Adrenal gland (tissue), 19 donors: ENCODE measurements around the gene CHMP2A. TPM values are rescaled to one million over a fixed set of nuclear protein-coding genes. Genes with fewer than 3 reads are reported as not detected.

Source experiments
- DNase-seq, 7 donors: peaks; one replicate each; pipeline ENCODE4 v3.0.0-alpha.2; 2019 to 2020
- H3K27ac ChIP-seq, 5 donors: fragments of 200-600 bp; sonication (generic) in 4 of 5; 1 replicate in 3 of 5; 2 replicates in 2 of 5; pipeline versions ENCODE4 v1.5.1 to v1.8.0; 2016 to 2020; ENCODE audit warnings: mild to moderate bottlenecking in 1 of 5
- H3K27me3 ChIP-seq: fragments of 200-600 bp; 2 replicates; pipeline ENCODE4 v1.8.0; 2021
- H3K36me3 ChIP-seq, 2 donors: fragments of 200-600 bp; replicated peaks in 1 of 2; 1 replicate in 1 of 2; 2 replicates in 1 of 2; pipeline versions ENCODE4 v1.5.1 to v1.8.0; 2018 to 2022
- H3K4me1 ChIP-seq, 2 donors: fragments of 200-600 bp; replicated peaks in 1 of 2; 1 replicate in 1 of 2; 2 replicates in 1 of 2; pipeline versions ENCODE4 v1.5.1 to v1.8.0; 2018 to 2021
- H3K4me3 ChIP-seq, 4 donors: fragments of 200-600 bp; sonication (generic) in 3 of 4; one replicate each; pipeline ENCODE4 v1.5.1; 2016 to 2018
- H3K9me3 ChIP-seq, 3 donors: fragments of 200-600 bp; sonication (generic) in 1 of 3; replicated peaks in 1 of 3; 1 replicate in 2 of 3; 2 replicates in 1 of 3; pipeline versions ENCODE4 v1.5.1 to v1.8.0; 2016 to 2021
- POLR2A ChIP-seq, 2 donors: fragments of 450-650 bp; IDR thresholded peaks; one replicate each; pipeline ENCODE4 v1.6.1; 2017; ENCODE audit warnings: antibody characterized with exemption in 2 of 2, mild to moderate bottlenecking in 2 of 2, moderate library complexity in 1 of 2
- WGBS, 4 donors: extraction: QIAGEN DNeasy Blood & Tissue Kit in 2 of 4; methylation state at CpG; one replicate each; pipeline versions ENCODE4 v1.1.5 to v1.1.7; 2013 to 2017; 5-methylcytosine and 5-hydroxymethylcytosine counted together
- intact Hi-C, 2 donors: fragments of 100-400 bp; cut with DNase I; formaldehyde crosslinking; loops; one replicate each; pipeline versions ENCODE4 v1.14.1 to v1.15.0; 2022 to 2023
- long read RNA-seq, 10 donors: library from polyadenylated mRNA in 3 of 10; unstranded in 2 of 10; stranded (forward) in 1 of 10; transcript quantifications; one replicate each; pipeline ENCODE4 v2.0.0 and lab custom pipeline, GENCODE V29; 2021 to 2026
- polyA plus RNA-seq, 3 donors: library from polyadenylated mRNA; stranded (reverse); fragments of 200-250 nt in 2 of 3; fragments of 350-450 nt in 1 of 3; fragmentation: Illumina TruSeq in 1 of 3; extraction: RNeasy Lipid Tissue Mini Kit (QIAGEN cat#74804) in 1 of 3; gene quantifications; one replicate each; pipeline ENCODE4 v1.2.3, GENCODE V29; 2013 to 2014
- total RNA-seq, 9 donors: library from RNA; depleted of rRNA in 4 of 9; stranded (reverse); fragments of >200 nt in 4 of 9; fragments of 120-200 nt in 1 of 9; fragmentation: NEBNext Ultra II Directional in 1 of 9; extraction: Animal tissue kit (Norgen Biotek cat#: 25700) in 1 of 9; gene quantifications; one replicate each; pipeline versions ENCODE4 v1.1.0 to v1.2.4, GENCODE V29; 2013 to 2023
- TF ChIP-seq, protein P1 (sequence below), 6 experiments: fragments of 450-650 bp in 4 of 6; fragments of 200-600 bp in 2 of 6; sonication (generic) in 1 of 6; IDR thresholded peaks; 1 replicate in 5 of 6; 2 replicates in 1 of 6; pipeline versions ENCODE4 v1.5.1 to v1.8.0; 2016 to 2021; ENCODE audit warnings: antibody characterized with exemption in 6 of 6, mild to moderate bottlenecking in 2 of 6, moderate library complexity in 1 of 6
- donor health status: healthy with polysubstance abuse.
- donor health status: Bipolar disorder and iron deficiency.
- donor health status: DM: yes; HTN: yes; CAD: no.
- donor health status: DM: no; HTN: no; CAD: no.
- donor health status: DM: no; HTN: no; CAD: no.
- donor health status: DM: yes; HTN: yes; CAD: no.

CHMP2A gene
- total RNA-seq, result 100 to 1,000 TPM; 146 to 246 (median 199) TPM
- 100 to 1,000 TPM; 273 to 560 (median 394) TPM for polyA plus RNA-seq
- long read RNA-seq, donor 1, transcript CHMP2A-207 (2 exons, 592 nt), result minor isoform, 5 of 144 reads
- long read RNA-seq, donor 1, transcript CHMP2A-208 (6 exons, 885 nt), result minor isoform, 29 of 144 reads
- long read RNA-seq, donor 1, transcript CHMP2A-201 (6 exons, 913 nt), result major isoform, 55 of 144 reads
- long read RNA-seq, donor 1, transcript CHMP2A-206 (5 exons, 1,178 nt), result minor isoform, 13 of 144 reads
- long read RNA-seq, donor 1, partial matches to known transcripts, result 42 of 144 reads
- long read RNA-seq, donor 1, other reads (novel, unspliced or antisense), result 0 of 144 reads
- long read RNA-seq, donor 2, transcript CHMP2A-206 (5 exons, 1,178 nt), result minor isoform, 20 of 106 reads
- long read RNA-seq, donor 2, transcript CHMP2A-201 (6 exons, 913 nt), result major isoform, 36 of 106 reads
- long read RNA-seq, donor 2, transcript CHMP2A-208 (6 exons, 885 nt), result minor isoform, 12 of 106 reads
- long read RNA-seq, donor 2, partial matches to known transcripts, result 35 of 106 reads
- long read RNA-seq, donor 2, other reads (novel, unspliced or antisense), result 0 of 106 reads
- long read RNA-seq, donor 3, transcript CHMP2A-206 (5 exons, 1,178 nt), result minor isoform, 12 of 95 reads
- long read RNA-seq, donor 3, transcript CHMP2A-208 (6 exons, 885 nt), result minor isoform, 15 of 95 reads
- long read RNA-seq, donor 3, transcript CHMP2A-201 (6 exons, 913 nt), result major isoform, 34 of 95 reads
- long read RNA-seq, donor 3, partial matches to known transcripts, result 32 of 95 reads
- long read RNA-seq, donor 3, other reads (novel, unspliced or antisense), result 0 of 95 reads
- long read RNA-seq, donor 4, transcript CHMP2A-206 (5 exons, 1,178 nt), result minor isoform, 14 of 202 reads
- long read RNA-seq, donor 4, transcript CHMP2A-201 (6 exons, 913 nt), result major isoform, 139 of 202 reads
- long read RNA-seq, donor 4, transcript CHMP2A-208 (6 exons, 885 nt), result minor isoform, 40 of 202 reads
- long read RNA-seq, donor 4, partial matches to known transcripts, result 1 of 202 reads
- long read RNA-seq, donor 4, other reads (novel, unspliced or antisense), result 8 of 202 reads
- long read RNA-seq, donor 5, transcript CHMP2A-206 (5 exons, 1,178 nt), result minor isoform, 10 of 169 reads
- long read RNA-seq, donor 5, transcript CHMP2A-208 (6 exons, 885 nt), result minor isoform, 39 of 169 reads
- long read RNA-seq, donor 5, transcript CHMP2A-201 (6 exons, 913 nt), result major isoform, 112 of 169 reads
- long read RNA-seq, donor 5, partial matches to known transcripts, result 5 of 169 reads
- long read RNA-seq, donor 5, other reads (novel, unspliced or antisense), result 3 of 169 reads
- long read RNA-seq, donor 6, transcript CHMP2A-206 (5 exons, 1,178 nt), result minor isoform, 7 of 127 reads
- long read RNA-seq, donor 6, transcript CHMP2A-208 (6 exons, 885 nt), result minor isoform, 24 of 127 reads
- long read RNA-seq, donor 6, transcript CHMP2A-201 (6 exons, 913 nt), result major isoform, 82 of 127 reads
- long read RNA-seq, donor 6, partial matches to known transcripts, result 10 of 127 reads
- long read RNA-seq, donor 6, other reads (novel, unspliced or antisense), result 4 of 127 reads
- long read RNA-seq, donor 7, transcript CHMP2A-208 (6 exons, 885 nt), result minor isoform, 11 of 70 reads
- long read RNA-seq, donor 7, transcript CHMP2A-206 (5 exons, 1,178 nt), result minor isoform, 8 of 70 reads
- long read RNA-seq, donor 7, transcript CHMP2A-201 (6 exons, 913 nt), result major isoform, 25 of 70 reads
- long read RNA-seq, donor 7, partial matches to known transcripts, result 22 of 70 reads
- long read RNA-seq, donor 7, other reads (novel, unspliced or antisense), result 0 of 70 reads
- long read RNA-seq, donor 8, transcript CHMP2A-201 (6 exons, 913 nt), result major isoform, 52 of 90 reads
- long read RNA-seq, donor 8, transcript CHMP2A-206 (5 exons, 1,178 nt), result minor isoform, 8 of 90 reads
- long read RNA-seq, donor 8, transcript CHMP2A-208 (6 exons, 885 nt), result minor isoform, 13 of 90 reads
- long read RNA-seq, donor 8, partial matches to known transcripts, result 16 of 90 reads
- long read RNA-seq, donor 8, other reads (novel, unspliced or antisense), result 0 of 90 reads
- long read RNA-seq, donor 9, transcript CHMP2A-201 (6 exons, 913 nt), result major isoform, 35 of 78 reads
- long read RNA-seq, donor 9, transcript CHMP2A-208 (6 exons, 885 nt), result minor isoform, 11 of 78 reads
- long read RNA-seq, donor 9, transcript CHMP2A-206 (5 exons, 1,178 nt), result minor isoform, 10 of 78 reads
- long read RNA-seq, donor 9, partial matches to known transcripts, result 18 of 78 reads
- long read RNA-seq, donor 9, other reads (novel, unspliced or antisense), result 0 of 78 reads
- long read RNA-seq, donor 10, transcript CHMP2A-208 (6 exons, 885 nt), result minor isoform, 7 of 42 reads
- long read RNA-seq, donor 10, transcript CHMP2A-201 (6 exons, 913 nt), result major isoform, 29 of 42 reads
- long read RNA-seq, donor 10, partial matches to known transcripts, result 0 of 42 reads
- long read RNA-seq, donor 10, other reads (novel, unspliced or antisense), result 0 of 42 reads

DNA sequence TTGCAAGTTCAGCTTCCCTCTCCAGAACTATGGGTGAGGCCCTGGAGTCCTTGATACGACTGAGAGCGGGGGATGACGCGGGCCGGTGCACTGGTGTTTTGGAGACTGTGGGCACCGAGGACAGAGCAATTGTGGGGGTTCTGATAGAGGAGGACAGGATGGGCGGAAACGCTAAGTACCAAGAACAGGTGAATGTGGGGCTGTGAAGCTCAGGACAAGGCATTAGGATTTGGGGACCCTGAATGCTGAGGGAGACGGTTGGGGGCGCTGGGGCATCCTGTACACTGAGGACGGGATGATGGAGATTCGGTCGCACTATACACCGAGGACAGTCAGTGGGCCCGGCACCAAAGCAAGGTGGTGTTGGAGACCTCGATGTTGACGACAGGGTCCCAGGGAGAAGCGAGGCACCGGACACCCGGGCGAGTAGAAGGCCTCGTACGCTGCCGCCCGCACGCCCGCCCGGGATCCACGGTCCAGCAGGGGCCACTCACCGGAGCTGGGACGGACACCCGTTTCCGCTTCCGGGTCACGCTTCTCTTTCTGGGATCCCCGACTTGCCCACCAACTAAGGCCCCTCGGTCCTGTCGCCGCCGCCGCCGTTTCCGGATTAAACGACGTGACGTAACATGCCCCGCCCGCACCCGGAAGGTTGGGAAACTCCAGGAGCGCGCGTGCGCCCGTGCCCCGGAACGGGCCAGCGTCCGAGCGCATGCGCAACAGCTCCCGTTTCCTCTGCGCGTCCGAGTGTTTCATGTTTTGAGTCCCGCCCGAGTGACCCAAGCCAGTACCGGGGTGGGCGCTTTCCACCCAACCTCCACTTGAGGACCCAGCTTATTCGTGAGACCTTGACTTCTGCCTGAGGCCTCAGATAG, at the start of gene CHMP2A:
TSS of gene CHMP2A (minus strand) at position 612 of the 875 bp plus-strand sequence. CDS start 893 bp downstream, outside the sequence.
- intact Hi-C loops, result no loop called here
- DNase-seq, result peak; percentile 97 to 99 (median 98)
- H3K9me3 ChIP-seq, result no peaks in the 10 kb centered on the region
- WGBS, 4 donors, result 0 to 2% (median 1%) methylated on average over 22 to 69 of the region's 69 CpGs
- H3K27ac ChIP-seq, result peak within 1 kb of the TSS; percentile 83 to 100 (median 96)
- peaks cover 30 to 40% of the 10 kb centered on the region in 2 donors for H3K4me1 ChIP-seq
- H3K36me3 ChIP-seq, result peaks cover 0 to 52% of the 10 kb centered on the region in 2 donors
- TF ChIP-seq, protein P1, sequence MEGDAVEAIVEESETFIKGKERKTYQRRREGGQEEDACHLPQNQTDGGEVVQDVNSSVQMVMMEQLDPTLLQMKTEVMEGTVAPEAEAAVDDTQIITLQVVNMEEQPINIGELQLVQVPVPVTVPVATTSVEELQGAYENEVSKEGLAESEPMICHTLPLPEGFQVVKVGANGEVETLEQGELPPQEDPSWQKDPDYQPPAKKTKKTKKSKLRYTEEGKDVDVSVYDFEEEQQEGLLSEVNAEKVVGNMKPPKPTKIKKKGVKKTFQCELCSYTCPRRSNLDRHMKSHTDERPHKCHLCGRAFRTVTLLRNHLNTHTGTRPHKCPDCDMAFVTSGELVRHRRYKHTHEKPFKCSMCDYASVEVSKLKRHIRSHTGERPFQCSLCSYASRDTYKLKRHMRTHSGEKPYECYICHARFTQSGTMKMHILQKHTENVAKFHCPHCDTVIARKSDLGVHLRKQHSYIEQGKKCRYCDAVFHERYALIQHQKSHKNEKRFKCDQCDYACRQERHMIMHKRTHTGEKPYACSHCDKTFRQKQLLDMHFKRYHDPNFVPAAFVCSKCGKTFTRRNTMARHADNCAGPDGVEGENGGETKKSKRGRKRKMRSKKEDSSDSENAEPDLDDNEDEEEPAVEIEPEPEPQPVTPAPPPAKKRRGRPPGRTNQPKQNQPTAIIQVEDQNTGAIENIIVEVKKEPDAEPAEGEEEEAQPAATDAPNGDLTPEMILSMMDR (IDR thresholded peaks at IDR 0.05), result no peak
- TF ChIP-seq POLR2A (IDR thresholded peaks at IDR 0.05), result peak; percentile 21 to 60
- H3K27me3 ChIP-seq, result no peaks in the 10 kb centered on the region
- H3K4me3 ChIP-seq, result peak within 1 kb of the TSS; percentile 42 to 74 (median 65)

DNA sequence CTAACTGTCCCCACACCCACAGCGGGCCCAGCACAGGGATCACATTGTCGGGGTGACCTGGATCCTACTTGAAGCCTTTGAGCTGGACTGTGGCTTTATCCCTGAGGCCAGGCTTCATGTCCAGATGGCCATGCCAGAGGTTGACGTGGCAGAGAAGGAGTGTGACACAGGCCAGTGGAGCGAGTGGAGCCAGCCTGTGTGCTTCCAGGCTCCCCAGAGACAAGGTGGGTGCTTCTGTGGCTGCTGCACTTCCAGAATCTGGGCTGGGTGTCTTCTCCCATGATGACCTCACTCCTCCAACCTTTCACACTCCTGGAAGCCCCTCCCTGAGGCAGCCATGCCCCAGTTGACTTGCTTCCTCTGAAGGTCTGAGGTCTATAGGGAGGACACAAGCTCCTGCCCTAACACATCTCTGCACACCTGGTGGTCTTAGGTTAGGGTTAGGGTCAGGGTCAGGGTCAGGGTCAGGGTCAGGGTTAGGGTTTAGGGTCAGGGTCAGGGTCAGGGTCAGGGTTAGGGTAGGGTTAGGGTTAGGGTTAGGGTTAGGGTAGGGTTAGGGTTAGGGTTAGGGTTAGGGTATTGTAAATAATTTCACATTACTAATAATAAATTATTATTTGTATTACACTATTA, 31.3 kb upstream of the CHMP2A start:
- Histone ChIP-seq H3K4me1 (no peaks in the 10 kb centered on the region), H3K9me3 (no peaks in the 10 kb centered on the region), H3K36me3 (peaks cover 0 to 15% of the 10 kb centered on the region in 2 donors), H3K27ac (peak overlapping the region in 1 of 5 donors; percentile 30), H3K4me3 (no peak overlapping the region), H3K27me3 (no peaks in the 10 kb centered on the region)
- intact Hi-C loops, result no loop called here
- no peak for TF ChIP-seq POLR2A (IDR thresholded peaks at IDR 0.05)
- TF ChIP-seq, protein P1 (IDR thresholded peaks at IDR 0.05), result no peak
- 77 to 90% (median 85%) methylated on average over 2 to 4 of the region's 4 CpGs for WGBS, 4 donors
- peak; percentile 26 to 78 (median 35) for DNase-seq
